ENCODE data around the gene ALDH16A1. TPM values are rescaled to one million over a fixed set of nuclear protein-coding genes. Genes with fewer than 3 reads are reported as not detected.
A peak's percentile ranks its signal among the peaks of the same experiment; 100 is the strongest.

Gene ALDH16A1
- total and polyA plus RNA-seq, 4 donors, result 15.7 to 22.3 (median 17.1) TPM

DNA sequence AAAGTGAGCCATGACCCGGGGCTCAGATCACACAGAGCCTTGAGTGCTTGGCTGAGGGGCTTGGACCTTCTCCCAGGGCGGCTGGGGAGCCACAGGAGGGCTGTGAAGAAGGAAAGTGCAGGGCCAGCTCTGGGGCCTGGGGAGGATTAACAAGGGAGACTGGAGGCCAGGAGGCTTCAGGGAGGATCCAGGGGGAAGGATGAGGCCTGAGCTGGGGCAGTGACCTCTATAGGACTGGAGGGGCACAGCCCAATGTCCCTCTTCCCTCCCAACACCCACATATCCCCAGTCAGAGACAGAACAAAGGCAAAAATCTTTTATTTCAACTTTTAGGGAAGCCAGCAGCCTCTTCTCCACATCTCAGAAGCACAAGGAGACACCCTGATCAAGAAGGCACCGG, 7.0 kb upstream of the ALDH16A1 start:
- no peak overlapping the region for H3K4me3 ChIP-seq (ENCODE audit: low read depth, low read length)
- DNase-seq (ENCODE audit: low read depth in 4 of 6, low spot score in 6 of 6), result no peak
- H3K36me3 ChIP-seq (ENCODE audit: control insufficient read depth, insufficient read depth, low read length), result peaks cover 42% of the 10 kb centered on the region
- H3K9me3 ChIP-seq (ENCODE audit: control insufficient read depth, insufficient read depth, low read length), result no peaks in the 10 kb centered on the region
- WGBS (ENCODE audit: insufficient coverage), result 80% methylated on average over 3 of the region's 3 CpGs
- no peak overlapping the region for H3K27ac ChIP-seq (ENCODE audit: low read depth, low read length)
- peaks cover 34% of the 10 kb centered on the region for H3K4me1 ChIP-seq (ENCODE audit: control insufficient read depth, insufficient read depth, low read length)
- H3K27me3 ChIP-seq (ENCODE audit: control insufficient read depth, insufficient read depth, low read length), result peaks cover 20% of the 10 kb centered on the region

DNA sequence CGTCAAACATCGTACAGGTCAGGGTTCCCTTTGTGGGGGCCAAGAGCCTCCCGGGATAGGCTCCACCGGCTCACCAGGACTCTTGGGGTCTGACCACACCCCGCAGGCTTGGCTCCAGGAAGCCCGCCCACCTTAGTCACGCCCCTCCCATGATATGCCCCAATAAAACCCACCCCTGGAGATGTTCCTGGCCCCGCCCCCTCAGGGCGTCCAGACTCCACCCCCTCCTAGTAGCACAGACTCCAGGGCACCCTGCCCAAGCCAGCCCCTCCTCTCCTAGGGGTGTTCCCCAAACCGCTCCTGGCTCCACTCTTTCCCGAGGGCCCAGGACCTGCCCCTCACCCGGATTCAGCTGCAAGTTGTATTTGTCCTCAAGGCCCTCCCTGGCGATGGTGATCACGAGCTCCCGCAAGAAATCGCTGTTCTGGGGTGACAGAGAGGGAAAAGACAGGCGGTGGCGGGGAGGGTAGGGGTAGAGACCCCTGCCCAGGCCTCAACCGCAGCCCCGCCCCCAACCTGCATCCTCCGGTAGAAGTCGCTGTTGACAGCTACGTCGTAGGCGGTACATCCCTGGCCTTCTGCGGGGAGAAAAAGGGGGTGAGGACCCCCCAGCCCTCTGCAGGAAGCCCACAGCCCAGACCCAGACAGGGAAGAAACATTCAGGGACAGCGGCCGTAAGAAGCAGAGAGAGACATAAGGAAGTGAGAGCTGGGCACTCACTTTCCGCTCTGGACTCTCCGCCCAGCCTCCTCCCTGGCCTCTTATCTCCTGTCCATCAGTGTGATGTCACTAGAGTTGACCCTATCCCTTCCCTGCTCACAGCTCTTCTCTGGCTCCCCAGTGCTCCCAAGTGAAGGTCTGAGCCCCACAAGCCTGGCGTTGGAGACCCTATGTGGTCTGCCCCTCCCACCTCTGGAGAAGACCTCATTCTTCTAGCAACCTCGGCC, 5.3 kb upstream of the ALDH16A1 start:
- H3K27ac ChIP-seq (ENCODE audit: low read depth, low read length), result no peak overlapping the region
- DNase-seq (ENCODE audit: low read depth in 4 of 6, low spot score in 6 of 6), result no peak
- peaks cover 42% of the 10 kb centered on the region for H3K36me3 ChIP-seq (ENCODE audit: control insufficient read depth, insufficient read depth, low read length)
- peaks cover 32% of the 10 kb centered on the region for H3K4me1 ChIP-seq (ENCODE audit: control insufficient read depth, insufficient read depth, low read length)
- WGBS (ENCODE audit: insufficient coverage), result 53% methylated on average over 29 of the region's 32 CpGs
- no peak overlapping the region for H3K4me3 ChIP-seq (ENCODE audit: low read depth, low read length)
- H3K9me3 ChIP-seq (ENCODE audit: control insufficient read depth, insufficient read depth, low read length), result no peaks in the 10 kb centered on the region
- peaks cover 2% of the 10 kb centered on the region for H3K27me3 ChIP-seq (ENCODE audit: control insufficient read depth, insufficient read depth, low read length)

DNA sequence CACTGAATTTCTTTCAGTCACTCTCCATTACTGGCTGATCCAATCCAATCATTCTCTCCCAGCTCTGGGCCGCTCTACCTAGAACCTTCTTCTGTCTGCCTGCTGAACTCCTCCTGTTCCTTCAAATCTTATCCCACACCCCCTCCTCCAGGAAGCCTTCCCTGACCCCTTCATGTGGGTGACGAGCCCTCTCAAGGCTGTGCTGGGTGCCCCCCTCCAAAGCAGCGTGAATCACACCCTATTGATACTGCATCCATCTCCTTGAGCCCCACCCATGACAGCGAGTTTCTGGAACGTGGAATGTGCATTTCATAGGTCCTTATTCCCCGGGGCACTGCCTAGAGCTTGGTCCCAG, 4.6 kb upstream of the ALDH16A1 start:
- H3K36me3 ChIP-seq (ENCODE audit: control insufficient read depth, insufficient read depth, low read length), result peaks cover 42% of the 10 kb centered on the region
- DNase-seq (ENCODE audit: low read depth in 4 of 6, low spot score in 6 of 6), result no peak
- no peaks in the 10 kb centered on the region for H3K9me3 ChIP-seq (ENCODE audit: control insufficient read depth, insufficient read depth, low read length)
- 95% methylated on average over 4 of the region's 6 CpGs for WGBS (ENCODE audit: insufficient coverage)
- peaks cover 29% of the 10 kb centered on the region for H3K4me1 ChIP-seq (ENCODE audit: control insufficient read depth, insufficient read depth, low read length)
- no peaks in the 10 kb centered on the region for H3K27me3 ChIP-seq (ENCODE audit: control insufficient read depth, insufficient read depth, low read length)
- no peak overlapping the region for H3K4me3 ChIP-seq (ENCODE audit: low read depth, low read length)
- no peak overlapping the region for H3K27ac ChIP-seq (ENCODE audit: low read depth, low read length)

DNA sequence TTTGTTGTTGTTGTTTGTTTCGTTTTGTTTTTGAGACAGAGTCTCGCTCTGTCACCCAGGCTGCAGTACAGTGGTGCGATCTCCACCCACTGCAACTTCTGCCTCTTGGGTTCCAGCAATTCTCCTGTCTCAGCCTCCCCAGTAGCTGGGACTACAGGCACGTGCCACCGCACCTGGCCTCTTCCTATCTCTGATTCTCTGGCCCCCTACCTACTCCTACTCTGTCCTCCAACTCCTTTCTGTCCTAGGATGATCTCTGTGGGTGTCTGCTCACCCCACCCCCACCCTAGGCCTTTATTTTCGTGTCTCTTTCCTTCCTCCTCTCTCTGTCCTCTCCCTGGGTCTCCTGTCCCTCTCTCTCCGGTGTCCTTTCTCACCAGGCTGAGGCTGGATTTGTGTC, 2.6 kb upstream of the ALDH16A1 start:
- H3K4me1 ChIP-seq (ENCODE audit: control insufficient read depth, insufficient read depth, low read length), result peaks cover 36% of the 10 kb centered on the region
- peaks cover 41% of the 10 kb centered on the region for H3K36me3 ChIP-seq (ENCODE audit: control insufficient read depth, insufficient read depth, low read length)
- H3K4me3 ChIP-seq (ENCODE audit: low read depth, low read length), result no peak overlapping the region
- DNase-seq (ENCODE audit: low read depth in 4 of 6, low spot score in 6 of 6), result no peak
- no peak overlapping the region for H3K27ac ChIP-seq (ENCODE audit: low read depth, low read length)
- H3K9me3 ChIP-seq (ENCODE audit: control insufficient read depth, insufficient read depth, low read length), result no peaks in the 10 kb centered on the region
- no peaks in the 10 kb centered on the region for H3K27me3 ChIP-seq (ENCODE audit: control insufficient read depth, insufficient read depth, low read length)
- 93% methylated on average over 4 of the region's 7 CpGs for WGBS (ENCODE audit: insufficient coverage)

DNA sequence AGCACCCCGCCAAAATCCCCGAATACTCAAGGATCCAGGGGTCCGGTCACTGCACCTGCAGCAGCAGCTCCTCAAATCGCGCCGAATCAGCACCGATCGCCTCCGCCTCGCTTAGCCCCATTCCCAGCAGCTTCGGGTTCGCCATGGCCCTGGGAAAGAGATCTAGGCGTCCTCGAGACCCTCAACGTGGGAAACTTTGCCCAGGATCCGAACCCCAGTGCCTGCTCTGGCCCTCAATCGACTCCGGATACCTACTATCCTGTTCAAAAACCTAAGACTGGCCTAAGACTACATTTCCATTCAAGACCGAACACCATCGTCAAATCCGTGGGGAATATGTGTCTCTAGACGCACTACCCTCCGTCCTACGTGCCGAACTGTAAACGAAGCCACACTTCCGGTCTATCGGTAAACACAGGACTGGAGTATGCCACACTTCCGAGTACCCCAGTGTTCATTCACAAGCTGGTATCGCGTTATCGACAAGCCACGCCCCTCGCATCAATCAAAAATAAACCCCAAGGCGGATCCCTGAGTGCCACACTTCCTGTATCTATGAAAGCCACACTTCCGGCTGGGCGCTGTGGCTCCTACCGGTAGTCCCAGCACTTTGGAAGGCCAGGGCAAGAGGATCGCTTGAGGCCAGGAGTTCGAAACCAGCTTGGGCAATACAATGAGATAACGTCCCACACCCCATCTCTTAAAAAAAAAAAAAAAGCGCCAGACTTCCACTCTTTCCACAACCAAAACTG, 1.4 kb upstream of the ALDH16A1 start, which contains the start of gene PIH1D1:
Gene PIH1D1 (minus strand): TSS at position 385 of the 752 bp plus-strand sequence. CDS start 240 bp downstream, at position 145.
- Histone ChIP-seq H3K9me3 (ENCODE audit: control insufficient read depth, insufficient read depth, low read length) (no peaks in the 10 kb centered on the region), H3K4me3 (ENCODE audit: low read depth, low read length) (peak within 1 kb of the TSS; percentile 89), H3K36me3 (ENCODE audit: control insufficient read depth, insufficient read depth, low read length) (peaks cover 33% of the 10 kb centered on the region), H3K4me1 (ENCODE audit: control insufficient read depth, insufficient read depth, low read length) (peaks cover 36% of the 10 kb centered on the region), H3K27ac (ENCODE audit: low read depth, low read length) (peak within 1 kb of the TSS; percentile 100), H3K27me3 (ENCODE audit: control insufficient read depth, insufficient read depth, low read length) (no peaks in the 10 kb centered on the region)
- DNase-seq (ENCODE audit: low read depth in 4 of 6, low spot score in 6 of 6), result peak; percentile 92 to 100 (median 98)
- under 1% methylated on average over 42 of the region's 42 CpGs for WGBS (ENCODE audit: insufficient coverage)

DNA sequence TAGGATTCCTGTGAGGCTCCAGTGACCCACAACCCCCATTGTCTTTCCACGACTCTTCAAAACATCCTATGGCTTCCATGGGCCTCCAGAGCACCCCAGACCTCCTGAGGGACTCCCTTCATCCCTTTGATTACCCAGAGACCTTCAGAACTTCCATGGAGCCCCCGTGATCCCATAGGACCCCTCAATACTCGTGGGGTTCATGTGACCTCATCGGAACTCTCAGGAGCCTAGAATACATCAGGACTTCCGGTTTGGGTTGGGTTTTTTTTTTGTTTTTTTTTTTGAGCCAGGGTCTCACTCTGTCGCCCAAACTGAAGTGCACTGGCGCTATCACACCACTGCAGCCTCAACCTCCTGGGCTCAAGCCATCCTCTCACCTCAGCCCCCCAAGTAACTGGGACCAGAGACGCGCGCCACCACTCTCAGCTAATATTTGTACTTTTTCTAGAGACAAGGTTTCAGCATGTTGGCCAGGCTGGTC, 774 bp downstream of the ALDH16A1 start:
- Histone ChIP-seq H3K9me3 (ENCODE audit: control insufficient read depth, insufficient read depth, low read length) (no peaks in the 10 kb centered on the region), H3K4me3 (ENCODE audit: low read depth, low read length) (peak overlapping the region; percentile 89), H3K27ac (ENCODE audit: low read depth, low read length) (peak overlapping the region; percentile 100), H3K36me3 (ENCODE audit: control insufficient read depth, insufficient read depth, low read length) (peaks cover 16% of the 10 kb centered on the region), H3K4me1 (ENCODE audit: control insufficient read depth, insufficient read depth, low read length) (peaks cover 36% of the 10 kb centered on the region), H3K27me3 (ENCODE audit: control insufficient read depth, insufficient read depth, low read length) (no peaks in the 10 kb centered on the region)
- WGBS (ENCODE audit: insufficient coverage), result 57% methylated on average over 5 of the region's 10 CpGs
- DNase-seq (ENCODE audit: low read depth in 4 of 6, low spot score in 6 of 6), result no peak

DNA sequence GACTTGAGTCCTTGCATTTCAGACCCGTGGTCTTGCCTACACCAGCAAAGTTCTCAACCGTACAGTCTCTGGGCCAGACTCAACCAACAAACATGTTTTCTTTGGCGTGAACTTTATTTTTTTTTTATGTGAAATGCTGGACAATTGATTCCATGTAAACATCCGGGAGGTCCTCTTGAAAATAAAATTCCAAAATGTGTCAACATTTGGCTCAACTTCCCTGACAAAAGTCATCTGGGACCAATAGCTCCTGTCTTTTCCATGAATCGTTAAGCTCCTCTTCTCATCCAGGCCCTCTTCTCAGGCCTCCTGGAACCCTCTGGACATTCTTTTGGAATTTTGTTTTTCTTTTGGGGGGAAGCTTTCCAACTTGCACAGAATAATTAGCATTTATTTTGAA, 2.7 kb downstream of the ALDH16A1 start:
- DNase-seq (ENCODE audit: low read depth in 4 of 6, low spot score in 6 of 6), result no peak
- Histone ChIP-seq H3K27ac (ENCODE audit: low read depth, low read length) (no peak overlapping the region), H3K4me1 (ENCODE audit: control insufficient read depth, insufficient read depth, low read length) (peaks cover 26% of the 10 kb centered on the region), H3K27me3 (ENCODE audit: control insufficient read depth, insufficient read depth, low read length) (no peaks in the 10 kb centered on the region), H3K4me3 (ENCODE audit: low read depth, low read length) (no peak overlapping the region), H3K36me3 (ENCODE audit: control insufficient read depth, insufficient read depth, low read length) (peaks cover 18% of the 10 kb centered on the region), H3K9me3 (ENCODE audit: control insufficient read depth, insufficient read depth, low read length) (no peaks in the 10 kb centered on the region)
- WGBS (ENCODE audit: insufficient coverage), result 71% methylated on average over 1 of the region's 5 CpGs

DNA sequence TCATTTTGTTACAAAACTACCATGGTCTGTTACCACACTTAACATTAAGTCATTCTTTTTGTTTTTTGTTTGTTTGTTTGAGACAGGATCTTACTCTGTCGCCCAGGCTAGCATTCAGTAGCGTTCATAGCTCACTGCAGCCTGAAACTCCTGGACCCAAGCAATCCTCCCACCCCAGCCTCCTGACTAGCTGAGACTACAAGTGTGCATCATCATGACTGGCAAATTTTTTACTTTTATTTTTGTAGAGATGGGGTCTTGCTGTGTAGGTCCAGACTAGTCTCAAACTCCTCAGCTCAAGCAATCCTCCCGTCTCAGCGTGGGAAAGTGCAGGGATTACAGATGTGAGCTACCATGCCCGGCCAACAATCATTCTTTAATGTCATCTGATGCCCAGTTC, 3.3 kb downstream of the ALDH16A1 start:
- Histone ChIP-seq H3K27me3 (ENCODE audit: control insufficient read depth, insufficient read depth, low read length) (no peaks in the 10 kb centered on the region), H3K4me3 (ENCODE audit: low read depth, low read length) (no peak overlapping the region), H3K4me1 (ENCODE audit: control insufficient read depth, insufficient read depth, low read length) (peaks cover 22% of the 10 kb centered on the region), H3K9me3 (ENCODE audit: control insufficient read depth, insufficient read depth, low read length) (no peaks in the 10 kb centered on the region), H3K36me3 (ENCODE audit: control insufficient read depth, insufficient read depth, low read length) (peaks cover 20% of the 10 kb centered on the region), H3K27ac (ENCODE audit: low read depth, low read length) (no peak overlapping the region)
- no peak for DNase-seq (ENCODE audit: low read depth in 4 of 6, low spot score in 6 of 6)
- WGBS (ENCODE audit: insufficient coverage), result 83% methylated on average over 3 of the region's 5 CpGs

DNA sequence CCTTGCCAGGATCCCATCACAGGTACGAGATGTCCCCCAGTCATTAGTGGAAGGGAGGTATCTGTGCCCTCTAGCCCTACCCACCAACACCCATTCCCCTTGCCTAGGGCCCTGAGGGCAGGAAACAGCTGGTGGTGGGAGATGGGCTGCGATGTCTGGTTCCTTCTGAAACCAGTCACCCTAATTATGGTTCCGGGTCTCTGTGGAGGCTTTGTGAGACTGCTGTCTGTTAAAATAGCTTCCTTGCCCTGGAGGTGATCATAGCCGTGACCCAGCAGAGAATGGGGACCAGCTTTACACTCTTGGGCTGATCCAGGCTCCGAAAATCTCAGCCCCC, 5.5 kb downstream of the ALDH16A1 start:
- DNase-seq (ENCODE audit: low read depth in 4 of 6, low spot score in 6 of 6), result no peak
- H3K4me3 ChIP-seq (ENCODE audit: low read depth, low read length), result no peak overlapping the region
- peaks cover 10% of the 10 kb centered on the region for H3K4me1 ChIP-seq (ENCODE audit: control insufficient read depth, insufficient read depth, low read length)
- H3K9me3 ChIP-seq (ENCODE audit: control insufficient read depth, insufficient read depth, low read length), result no peaks in the 10 kb centered on the region
- H3K27me3 ChIP-seq (ENCODE audit: control insufficient read depth, insufficient read depth, low read length), result no peaks in the 10 kb centered on the region
- 100% methylated on average over 1 of the region's 5 CpGs for WGBS (ENCODE audit: insufficient coverage)
- no peak overlapping the region for H3K27ac ChIP-seq (ENCODE audit: low read depth, low read length)
- H3K36me3 ChIP-seq (ENCODE audit: control insufficient read depth, insufficient read depth, low read length), result peaks cover 35% of the 10 kb centered on the region

All from spinal cord (tissue), 10 donors.